HG02678 (cell line): ENCODE results near the gene HMCN2.

Source experiments
- ATAC-seq: cut with Tn5 transposase; IDR thresholded peaks from one replicate; pipeline ENCODE4 v1.9.1; 2021; ENCODE audit warnings: mild to moderate bottlenecking, moderate library complexity; ENCODE audit not compliant: unreplicated experiment

Gene HMCN2

GRCh38 chr9:130478152-130478551, 212.6 kb downstream of the HMCN2 start:
- no peak for ATAC-seq

GRCh38 chr9:130478736-130479575, 213.4 kb downstream of the HMCN2 start:
- no peak for ATAC-seq

- ATAC-seq = no peak
These were observed 214.0 kb downstream of the HMCN2 start for GRCh38 chr9:130479587-130479986.

GRCh38 chr9:130480673-130481072, 215.1 kb downstream of the HMCN2 start:
- ATAC-seq = no peak

GRCh38 chr9:130482463-130482862, 216.9 kb downstream of the HMCN2 start:
- no peak for ATAC-seq

GRCh38 chr9:130483371-130483971, 217.9 kb downstream of the HMCN2 start:
- ATAC-seq = no peak
